B cell (primary cell): Measurements from ENCODE around the gene IWS1.

Source experiments
- EZH2 ChIP-seq: IDR thresholded peaks from 2 replicates; pipeline ENCODE4 v1.6.1; 2012; ENCODE audit warnings: borderline replicate concordance, low read depth, mild to moderate bottlenecking, moderate library complexity, low read length; ENCODE audit not compliant: insufficient read depth, poor library complexity, severe bottlenecking
- TF ChIP-seq, protein P1 (sequence below): fragments of 200-600 bp; IDR thresholded peaks from one replicate; pipeline ENCODE4 v1.8.0; 2022; ENCODE audit warnings: antibody characterized with exemption, mild to moderate bottlenecking

DNA sequence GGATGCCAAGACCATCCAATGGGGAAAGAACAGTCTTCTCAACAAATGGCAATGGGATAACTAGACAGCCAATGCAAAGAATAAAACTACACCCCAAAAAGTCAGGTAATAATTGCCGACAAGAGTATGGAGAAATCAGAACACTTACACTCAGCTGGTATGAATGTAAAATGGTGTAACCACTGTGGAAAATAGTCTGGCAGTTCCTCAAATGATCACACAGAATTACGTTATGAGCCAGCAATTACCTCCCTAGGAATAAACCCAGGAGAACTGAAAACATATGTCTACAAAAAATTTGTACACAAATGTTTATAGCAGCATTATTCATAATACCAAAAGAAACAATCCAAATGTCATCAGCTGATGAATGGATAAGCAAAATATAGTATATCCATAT lies 8.8 kb downstream of the IWS1 start:
- TF ChIP-seq, protein P1, sequence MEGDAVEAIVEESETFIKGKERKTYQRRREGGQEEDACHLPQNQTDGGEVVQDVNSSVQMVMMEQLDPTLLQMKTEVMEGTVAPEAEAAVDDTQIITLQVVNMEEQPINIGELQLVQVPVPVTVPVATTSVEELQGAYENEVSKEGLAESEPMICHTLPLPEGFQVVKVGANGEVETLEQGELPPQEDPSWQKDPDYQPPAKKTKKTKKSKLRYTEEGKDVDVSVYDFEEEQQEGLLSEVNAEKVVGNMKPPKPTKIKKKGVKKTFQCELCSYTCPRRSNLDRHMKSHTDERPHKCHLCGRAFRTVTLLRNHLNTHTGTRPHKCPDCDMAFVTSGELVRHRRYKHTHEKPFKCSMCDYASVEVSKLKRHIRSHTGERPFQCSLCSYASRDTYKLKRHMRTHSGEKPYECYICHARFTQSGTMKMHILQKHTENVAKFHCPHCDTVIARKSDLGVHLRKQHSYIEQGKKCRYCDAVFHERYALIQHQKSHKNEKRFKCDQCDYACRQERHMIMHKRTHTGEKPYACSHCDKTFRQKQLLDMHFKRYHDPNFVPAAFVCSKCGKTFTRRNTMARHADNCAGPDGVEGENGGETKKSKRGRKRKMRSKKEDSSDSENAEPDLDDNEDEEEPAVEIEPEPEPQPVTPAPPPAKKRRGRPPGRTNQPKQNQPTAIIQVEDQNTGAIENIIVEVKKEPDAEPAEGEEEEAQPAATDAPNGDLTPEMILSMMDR: no peak
- no peak for TF ChIP-seq EZH2
